Liver (tissue), 9 donors: Measurements from ENCODE around the gene MICAL2. TPM values are rescaled to one million over a fixed set of nuclear protein-coding genes. Genes with fewer than 3 reads are reported as not detected.

Experiments used
- DNase-seq: peaks from one replicate; pipeline ENCODE4 v3.0.0-alpha.2; 2017; ENCODE audit warnings: low spot score
- H3K27ac ChIP-seq, 2 donors: one replicate each; pipeline ENCODE4 v1.7.0; 2013; ENCODE audit warnings: inconsistent platforms in 2 of 2, low read length in 2 of 2, control low read depth in 1 of 2, low read depth in 1 of 2, mild to moderate bottlenecking in 1 of 2
- H3K27me3 ChIP-seq, 4 donors: one replicate each; pipeline versions ENCODE4 v1.6.1 to v1.7.0; 2013; ENCODE audit warnings: low read length in 3 of 4, inconsistent platforms in 1 of 4, mild to moderate bottlenecking in 1 of 4, moderate library complexity in 1 of 4; ENCODE audit not compliant: control insufficient read depth in 4 of 4, insufficient read depth in 4 of 4
- H3K36me3 ChIP-seq, 4 donors: one replicate each; pipeline versions ENCODE4 v1.6.1 to v1.7.0; 2013; ENCODE audit warnings: low read length in 3 of 4, mild to moderate bottlenecking in 3 of 4, low read depth in 1 of 4, moderate library complexity in 1 of 4; ENCODE audit not compliant: control insufficient read depth in 4 of 4, insufficient read depth in 3 of 4
- H3K4me1 ChIP-seq, 4 donors: one replicate each; pipeline versions ENCODE4 v1.6.1 to v1.7.0; 2013; ENCODE audit warnings: low read length in 3 of 4, mild to moderate bottlenecking in 3 of 4, moderate library complexity in 1 of 4; ENCODE audit not compliant: control insufficient read depth in 4 of 4, insufficient read depth in 4 of 4
- H3K4me3 ChIP-seq, 3 donors: one replicate each; pipeline versions ENCODE4 v1.6.1 to v1.7.0; 2013; ENCODE audit warnings: low read length in 3 of 3, control low read depth in 1 of 3, low read depth in 1 of 3, mild to moderate bottlenecking in 1 of 3
- H3K9ac ChIP-seq, 2 donors: one replicate each; pipeline ENCODE4 v1.7.0; 2013; ENCODE audit warnings: low read length in 2 of 2, mild to moderate bottlenecking in 2 of 2, moderate library complexity in 2 of 2, control low read depth in 1 of 2, low read depth in 1 of 2
- H3K9me3 ChIP-seq, 4 donors: one replicate each; pipeline versions ENCODE4 v1.6.1 to v1.7.0; 2013; ENCODE audit warnings: low read length in 3 of 4; ENCODE audit not compliant: control insufficient read depth in 4 of 4
- ATF3 ChIP-seq: IDR thresholded peaks from 2 replicates; pipeline ENCODE4 v1.6.1; 2016; ENCODE audit warnings: antibody characterized with exemption
- EGR1 ChIP-seq, 2 donors: IDR thresholded peaks; 2 replicates each; pipeline ENCODE4 v1.6.1; 2016 to 2018; ENCODE audit warnings: antibody characterized with exemption in 2 of 2, low read depth in 2 of 2
- FOXA1 ChIP-seq: IDR thresholded peaks from 2 replicates; pipeline ENCODE4 v1.6.1; 2016; ENCODE audit warnings: antibody characterized with exemption
- FOXA2 ChIP-seq: IDR thresholded peaks from 2 replicates; pipeline ENCODE4 v1.6.1; 2016; ENCODE audit warnings: antibody characterized with exemption
- GABPA ChIP-seq, 2 donors: IDR thresholded peaks in 1 of 2; conservative IDR thresholded peaks in 1 of 2; 2 replicates each; pipeline ENCODE4 v1.6.1; 2016; ENCODE audit warnings: antibody characterized with exemption in 2 of 2, mild to moderate bottlenecking in 1 of 2, moderate library complexity in 1 of 2
- HNF4A ChIP-seq, 2 donors: conservative IDR thresholded peaks; 2 replicates each; pipeline ENCODE4 v1.6.1; 2016; ENCODE audit warnings: antibody characterized with exemption in 2 of 2, mild to moderate bottlenecking in 2 of 2
- HNF4G ChIP-seq: IDR thresholded peaks from 2 replicates; pipeline ENCODE4 v1.6.1; 2016; ENCODE audit warnings: antibody characterized with exemption
- JUND ChIP-seq, 2 donors: IDR thresholded peaks; 2 replicates each; pipeline ENCODE4 v1.6.1; 2016; ENCODE audit warnings: antibody characterized with exemption in 2 of 2
- MAX ChIP-seq: IDR thresholded peaks from 2 replicates; pipeline ENCODE4 v1.6.1; 2016; ENCODE audit warnings: antibody characterized with exemption
- NR2F2 ChIP-seq: IDR thresholded peaks from 2 replicates; pipeline ENCODE4 v1.6.1; 2016; ENCODE audit warnings: antibody characterized with exemption
- TAF1 ChIP-seq: conservative IDR thresholded peaks from 2 replicates; pipeline ENCODE4 v1.6.1; 2016; ENCODE audit warnings: antibody characterized with exemption, mild to moderate bottlenecking
- YY1 ChIP-seq: IDR thresholded peaks from 2 replicates; pipeline ENCODE4 v1.6.1; 2016; ENCODE audit warnings: antibody characterized with exemption, mild to moderate bottlenecking
- ZBTB33 ChIP-seq: IDR thresholded peaks from 2 replicates; pipeline ENCODE4 v1.6.1; 2016; ENCODE audit warnings: antibody characterized with exemption
- WGBS: extraction: QIAGEN DNeasy Blood & Tissue Kit; methylation state at CpG from one replicate; pipeline ENCODE4 v1.1.7; 2013; 5-methylcytosine and 5-hydroxymethylcytosine counted together
- polyA plus RNA-seq, 2 donors: library from polyadenylated mRNA; stranded (reverse) in 1 of 2; unstranded in 1 of 2; fragments of 200-250 nt in 1 of 2; fragments of >200 nt in 1 of 2; fragmentation: Nextera tagmentation in 1 of 2; extraction: Ambion mirVana in 1 of 2; gene quantifications; one replicate each; pipeline versions ENCODE4 v1.2.1 to v1.2.3, GENCODE V29; 2013 to 2015
- total RNA-seq, 2 donors: library from RNA; depleted of rRNA; stranded (reverse); fragments of >200 nt; gene quantifications; one replicate each; pipeline ENCODE4 v1.2.3, GENCODE V29; 2014
- donor health status: healthy.
- donor health status: healthy.
- donor health status: healthy.
- donor health status: healthy.
- donor health status: healthy.

The MICAL2 gene
- total and polyA plus RNA-seq, 4 donors = 17.5 to 113 (median 42.9) TPM

- DNase-seq = no peak
- Histone ChIP-seq H3K9me3 (no peaks in the 10 kb centered on the region), H3K27ac (no peak overlapping the region), H3K36me3 (no peaks in the 10 kb centered on the region), H3K9ac (no peak overlapping the region), H3K27me3 (no peaks in the 10 kb centered on the region), H3K4me3 (no peak overlapping the region), H3K4me1 (peaks cover 0 to 13% (median 5%) of the 10 kb centered on the region in 4 donors)
- 95% methylated on average over 8 of the region's 8 CpGs for WGBS
- no peak for TF ChIP-seq FOXA1
- no peak for TF ChIP-seq YY1
- no peak for TF ChIP-seq JUND (IDR thresholded peaks at IDR 0.05)
- TF ChIP-seq HNF4A (conservative IDR thresholded peaks at IDR 0.05) = no peak
- TF ChIP-seq MAX = no peak
- TF ChIP-seq ZBTB33 = no peak
- TF ChIP-seq ATF3 = no peak
Observed at GRCh38 chr11:12073436-12073835, 37.0 kb upstream of the MICAL2 start.

- peaks cover 0 to 13% (median 5%) of the 10 kb centered on the region in 4 donors for H3K4me1 ChIP-seq
- 94% methylated on average over 4 of the region's 4 CpGs for WGBS
- TF ChIP-seq GABPA (IDR thresholded peaks at IDR 0.05 in 1 of 2, conservative IDR thresholded peaks at IDR 0.05 in 1 of 2) (no peak), FOXA2 (no peak), ZBTB33 (no peak), HNF4A (conservative IDR thresholded peaks at IDR 0.05) (no peak), JUND (IDR thresholded peaks at IDR 0.05) (no peak), EGR1 (IDR thresholded peaks at IDR 0.05; ENCODE audit: low read depth in 2 of 2) (no peak), NR2F2 (no peak), YY1 (no peak), MAX (no peak)
- no peak overlapping the region for H3K4me3 ChIP-seq
- H3K27me3 ChIP-seq = no peaks in the 10 kb centered on the region
- H3K9me3 ChIP-seq = no peaks in the 10 kb centered on the region
- no peaks in the 10 kb centered on the region for H3K36me3 ChIP-seq
- H3K27ac ChIP-seq = no peak overlapping the region
- DNase-seq = no peak
- H3K9ac ChIP-seq = no peak overlapping the region
Observed at GRCh38 chr11:12073886-12074285, 36.5 kb upstream of the MICAL2 start.

GRCh38 chr11:12074529-12075195 lies 35.7 kb upstream of the MICAL2 start:
- WGBS = 96% methylated on average over 6 of the region's 6 CpGs
- no peaks in the 10 kb centered on the region for H3K27me3 ChIP-seq
- H3K36me3 ChIP-seq = no peaks in the 10 kb centered on the region
- no peaks in the 10 kb centered on the region for H3K9me3 ChIP-seq
- H3K4me1 ChIP-seq = peaks cover 0 to 13% (median 5%) of the 10 kb centered on the region in 4 donors
- H3K4me3 ChIP-seq = no peak overlapping the region
- no peak overlapping the region for H3K27ac ChIP-seq
- no peak overlapping the region for H3K9ac ChIP-seq
- TF ChIP-seq HNF4G (no peak), TAF1 (no peak), FOXA1 (no peak), ZBTB33 (no peak), FOXA2 (no peak)
- no peak for DNase-seq
